Adipose tissue (tissue), 3 donors: ENCODE results near the gene NTM. TPM values are rescaled to one million over a fixed set of nuclear protein-coding genes. Genes with fewer than 3 reads are reported as not detected.

Source experiments
- H3K27ac ChIP-seq: one replicate; pipeline ENCODE4 v1.5.1; 2013; ENCODE audit warnings: low read depth, low read length
- WGBS, 3 donors: extraction: QIAGEN DNeasy Blood & Tissue Kit; methylation state at CpG; one replicate each; pipeline ENCODE4 v1.1.7; 2013; 5-methylcytosine and 5-hydroxymethylcytosine counted together
- polyA plus RNA-seq, 3 donors: library from polyadenylated mRNA; stranded (reverse); fragments of 200-250 nt; gene quantifications; one replicate each; pipeline ENCODE4 v1.2.3, GENCODE V29; 2013
- donor health status: healthy with polysubstance abuse.
- donor health status: Bipolar disorder and iron deficiency.
- donor health status: healthy.

The NTM gene
- polyA plus RNA-seq, 3 donors = 0.22 to 2.2 (median 1.6) TPM

DNA sequence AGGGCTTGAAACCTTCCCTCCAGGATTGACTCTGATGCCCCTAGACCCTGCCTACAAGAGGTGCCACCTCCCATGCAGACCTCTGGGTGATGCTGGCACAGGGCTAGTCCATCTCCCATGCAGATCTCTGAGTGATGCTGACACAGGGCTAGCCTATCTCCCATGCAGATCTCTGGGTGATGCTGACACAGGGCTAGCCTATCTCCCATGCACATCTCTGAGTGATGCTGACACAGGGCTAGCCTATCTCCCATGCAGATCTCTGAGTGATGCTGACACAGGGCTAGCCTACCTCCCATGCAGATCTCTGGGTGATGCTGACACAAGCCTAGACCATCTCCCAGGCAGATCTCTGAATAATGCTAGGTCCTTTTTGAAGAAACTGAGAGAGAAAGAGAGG is 321.7 kb downstream of the NTM start:
- no peak overlapping the region for H3K27ac ChIP-seq

DNA sequence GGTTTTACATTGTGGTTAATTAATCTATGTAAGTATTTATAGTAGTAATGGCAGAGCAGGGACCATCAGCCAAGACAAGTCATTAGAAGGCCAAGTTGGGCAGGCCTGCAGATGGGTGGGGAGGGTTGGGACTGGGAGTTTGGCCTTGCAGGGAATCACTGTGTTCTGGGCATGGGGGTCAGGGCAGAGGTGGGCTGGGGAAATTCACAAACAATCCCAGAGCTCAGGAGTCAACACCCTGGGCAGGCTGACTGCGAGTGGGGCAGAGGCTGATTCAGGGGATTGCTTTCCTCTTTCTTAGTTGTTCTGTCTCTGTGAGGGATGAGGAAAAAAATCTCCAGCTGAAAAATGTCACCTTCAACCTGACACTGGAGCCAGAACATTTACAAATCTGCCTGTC is 322.5 kb downstream of the NTM start:
- 44 to 80% (median 65%) methylated on average over 1 of the region's 1 CpG for WGBS, 3 donors
- no peak overlapping the region for H3K27ac ChIP-seq

DNA sequence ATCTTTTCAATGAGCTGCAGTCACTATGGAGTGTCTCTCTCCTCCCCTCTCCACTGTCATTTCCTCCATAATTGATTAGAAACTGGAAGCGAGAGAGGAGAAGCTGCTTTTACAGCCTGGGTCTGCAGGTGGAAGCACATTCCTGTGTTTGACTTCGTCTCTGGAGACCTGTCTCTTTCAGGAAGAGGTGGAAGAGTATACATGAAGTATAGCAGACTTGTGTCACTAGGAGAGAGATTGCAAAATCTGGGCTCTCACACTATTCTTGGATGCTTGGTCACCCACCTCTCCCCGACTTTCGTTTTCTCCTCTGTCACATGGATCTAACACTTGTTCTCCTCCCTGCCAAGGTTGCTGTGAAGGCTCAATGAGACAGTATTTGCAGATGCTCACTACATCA is 323.3 kb downstream of the NTM start:
- no peak overlapping the region for H3K27ac ChIP-seq
- WGBS, 3 donors = 57 to 58% (median 58%) methylated on average over 4 of the region's 4 CpGs

DNA sequence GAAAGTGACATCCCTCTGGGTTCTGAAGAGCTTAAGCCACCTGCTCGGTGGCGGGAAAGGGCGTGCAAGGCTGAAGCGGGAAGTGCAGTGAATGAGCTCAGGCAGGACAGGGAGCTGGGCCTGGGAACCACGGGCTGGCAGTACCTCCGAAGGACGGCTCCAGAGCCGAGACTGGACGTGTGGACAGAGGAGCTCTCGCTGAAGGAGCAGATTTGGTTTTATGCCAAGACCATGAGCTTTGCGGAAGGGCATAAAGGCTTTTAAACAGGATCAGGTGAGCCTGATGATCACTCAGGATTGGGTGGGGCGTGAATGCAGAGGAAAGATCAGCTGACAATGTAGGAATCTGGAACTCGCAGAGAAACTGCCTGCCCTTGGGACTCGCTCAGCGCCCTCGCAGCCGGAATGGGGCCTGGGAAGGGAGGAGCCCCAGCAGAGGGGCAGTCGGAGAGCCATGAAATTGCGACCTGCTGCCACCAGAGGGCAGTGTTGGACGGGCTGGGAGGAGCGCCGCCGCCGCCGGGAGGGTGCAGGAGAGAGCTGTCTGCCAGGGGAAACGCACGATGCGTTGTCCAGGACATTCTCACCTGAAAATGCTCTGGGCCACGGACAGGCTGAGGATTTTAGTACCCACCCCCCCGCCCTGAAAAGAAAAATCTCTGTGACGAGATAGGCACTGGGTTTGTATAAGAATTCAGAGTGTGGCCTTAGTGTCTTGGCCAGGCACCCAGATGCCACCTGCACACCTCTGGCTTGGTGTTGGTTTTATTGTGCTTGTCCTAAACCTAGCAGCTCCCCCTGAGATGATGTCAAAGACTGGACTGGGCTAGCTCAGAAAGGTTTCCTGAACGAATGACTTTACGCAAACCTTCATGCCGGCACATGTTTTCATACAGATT is 324.4 kb downstream of the NTM start:
- 17 to 23% (median 23%) methylated on average over 33 to 34 of the region's 34 CpGs for WGBS, 3 donors
- H3K27ac ChIP-seq = no peak overlapping the region

DNA sequence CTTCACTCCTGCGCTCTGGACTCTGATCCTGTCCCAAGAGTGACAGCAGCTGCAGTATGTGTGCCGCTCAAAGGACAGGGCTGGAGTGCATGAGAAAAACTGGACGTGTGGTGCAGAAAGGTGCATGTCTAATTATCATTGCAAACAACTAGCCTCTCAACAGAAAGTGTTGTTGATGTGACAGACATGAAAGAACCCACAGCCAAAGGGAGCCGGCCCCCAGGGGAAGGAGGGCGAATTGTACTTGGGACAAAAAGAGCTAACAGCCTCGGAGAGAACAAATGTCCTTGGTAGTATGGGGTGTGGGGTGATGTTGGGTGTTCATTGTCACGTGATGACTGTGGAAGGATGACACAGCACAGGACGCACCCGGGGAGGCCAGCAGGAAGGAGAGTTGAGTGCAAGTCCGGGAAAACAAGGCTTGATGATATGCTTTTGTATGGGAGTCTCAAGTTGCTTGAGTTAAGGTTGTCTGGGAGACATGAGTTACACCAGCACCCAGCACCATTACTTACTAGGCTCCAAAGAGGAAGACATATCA is 325.5 kb downstream of the NTM start:
- WGBS, 3 donors = 71 to 78% (median 71%) methylated on average over 10 of the region's 10 CpGs
- no peak overlapping the region for H3K27ac ChIP-seq

DNA sequence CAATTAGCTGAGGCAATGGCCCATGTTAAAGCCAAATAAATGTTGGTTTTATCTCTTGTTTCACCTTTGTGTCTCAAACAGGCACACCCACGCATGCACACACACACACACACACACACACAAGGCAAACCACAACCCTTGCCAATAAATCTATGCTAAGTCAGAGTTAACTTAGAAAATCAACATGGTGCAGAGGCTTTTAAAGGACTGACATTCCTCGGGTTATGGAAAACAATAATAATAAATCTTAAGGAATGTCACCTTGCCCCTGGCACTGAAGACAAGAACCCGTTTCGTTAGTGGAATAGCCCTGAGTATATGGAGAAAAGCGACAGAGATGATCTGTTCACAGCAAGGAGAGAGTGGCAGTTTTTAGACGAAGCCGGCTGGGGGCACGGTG is 326.3 kb downstream of the NTM start:
- 57 to 77% (median 76%) methylated on average over 8 of the region's 8 CpGs for WGBS, 3 donors
- H3K27ac ChIP-seq = no peak overlapping the region

DNA sequence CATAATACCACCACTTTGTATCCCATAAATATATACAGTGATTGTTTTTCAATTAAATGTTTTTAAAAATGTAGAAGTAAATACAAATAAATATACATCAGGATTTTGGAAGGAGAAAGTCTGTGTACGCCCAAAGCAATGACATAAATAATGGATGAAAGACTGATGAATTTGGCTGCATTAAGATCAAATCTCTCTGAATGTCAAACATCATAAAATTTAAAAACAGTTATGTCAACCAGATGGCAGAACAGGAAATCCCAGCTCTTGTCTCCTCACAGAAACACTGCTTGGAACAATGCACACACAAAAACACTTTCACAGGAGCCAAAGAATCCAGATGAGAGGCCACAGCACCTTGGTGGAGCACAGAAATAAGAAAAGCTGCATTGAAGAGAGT is 332.9 kb downstream of the NTM start:
- H3K27ac ChIP-seq = no peak overlapping the region
- 69 to 92% (median 90%) methylated on average over 1 of the region's 1 CpG for WGBS, 3 donors

DNA sequence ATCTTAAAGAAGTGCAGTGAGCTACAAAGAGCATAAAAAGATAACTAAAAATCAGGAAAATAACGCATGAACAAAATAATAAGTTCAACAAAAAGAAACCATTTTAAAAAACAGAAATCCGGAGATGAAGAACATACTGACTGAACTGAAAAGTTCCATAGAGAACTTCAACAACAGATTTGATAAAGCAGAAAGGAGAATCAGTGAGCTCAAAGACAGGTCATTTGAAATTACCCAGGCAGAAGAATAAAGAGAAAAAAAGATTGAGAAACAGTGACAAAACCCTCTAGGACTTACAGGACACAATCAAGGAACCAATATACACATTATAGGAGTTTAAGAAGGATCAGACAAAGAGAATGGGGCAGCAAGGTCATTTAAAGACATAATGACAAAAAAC is 334.3 kb downstream of the NTM start:
- WGBS, 3 donors = 78 to 97% (median 95%) methylated on average over 2 of the region's 2 CpGs
- no peak overlapping the region for H3K27ac ChIP-seq

DNA sequence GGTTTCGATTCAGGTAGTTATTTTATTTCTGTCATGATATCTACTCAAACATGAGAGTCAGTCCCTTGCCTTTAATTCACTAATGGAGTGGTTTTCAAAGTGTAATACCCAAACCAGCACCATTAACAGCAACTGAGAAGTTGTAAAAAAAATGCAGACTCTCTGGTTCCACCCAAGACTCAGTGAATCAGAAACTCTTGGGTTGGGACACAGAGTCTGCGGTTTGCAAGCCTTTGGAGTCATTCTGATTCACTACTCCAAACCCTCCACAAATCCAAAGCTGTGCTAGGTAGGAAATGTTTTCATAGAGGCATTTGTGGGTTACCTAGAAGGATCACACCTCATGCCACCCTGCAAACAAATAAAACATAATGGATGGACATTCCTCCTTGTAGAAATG is 340.1 kb downstream of the NTM start:
- WGBS, 3 donors = 75 to 88% (median 80%) methylated on average over 2 of the region's 2 CpGs
- H3K27ac ChIP-seq = no peak overlapping the region

DNA sequence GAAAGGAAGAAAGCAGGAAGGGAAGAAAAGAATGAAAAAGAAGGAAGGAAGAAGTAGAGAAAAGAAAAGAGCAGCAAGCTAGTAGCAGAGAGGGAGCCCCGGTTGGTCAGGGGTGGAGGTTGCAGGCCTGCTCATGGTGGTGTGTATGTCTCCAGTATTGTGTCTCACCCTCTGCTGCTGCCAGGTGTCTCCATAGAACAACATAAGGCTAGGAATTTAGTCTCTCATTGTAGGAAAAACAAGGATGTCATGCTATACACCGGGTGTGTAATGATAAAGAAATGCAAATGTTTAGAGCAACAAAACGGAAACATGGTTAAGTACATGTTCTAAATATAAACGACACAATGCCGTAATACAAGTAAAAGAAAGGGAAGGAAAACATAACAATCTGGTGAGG is 342.5 kb downstream of the NTM start:
- 67 to 83% (median 72%) methylated on average over 5 of the region's 5 CpGs for WGBS, 3 donors

DNA sequence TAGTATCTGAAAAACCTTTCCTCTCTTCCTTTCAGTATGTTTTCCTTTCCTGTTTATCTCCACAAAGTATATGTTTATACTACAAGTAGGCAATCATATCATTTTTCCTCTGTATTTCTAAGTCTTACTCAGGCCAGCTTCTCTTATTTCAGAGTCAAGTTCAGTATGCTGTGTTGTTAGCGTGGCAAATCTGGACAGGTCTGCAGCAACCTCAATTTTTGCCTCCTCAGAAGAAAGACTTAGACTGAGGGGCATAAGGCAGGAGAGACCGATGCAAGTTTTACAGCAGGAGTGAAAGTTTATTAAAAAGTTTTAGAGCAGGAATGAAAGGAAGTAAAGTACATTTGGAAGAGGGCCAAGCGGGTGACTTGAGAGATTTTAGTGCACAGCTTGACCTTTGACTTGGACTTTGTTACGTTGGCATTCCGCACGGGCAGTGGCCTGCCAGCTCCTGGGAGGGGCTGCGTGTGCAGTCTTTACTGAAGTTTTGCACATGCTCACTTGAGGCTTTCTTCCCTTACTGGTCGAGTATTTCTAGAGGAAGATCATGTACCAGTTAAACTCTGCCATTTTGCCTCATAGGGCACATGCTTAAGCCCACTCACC is 343.2 kb downstream of the NTM start:
- no peak overlapping the region for H3K27ac ChIP-seq
- 74 to 84% (median 79%) methylated on average over 8 of the region's 8 CpGs for WGBS, 3 donors

More for the DNA sequence above, 342.5 kb downstream of the NTM start:
- no peak overlapping the region for H3K27ac ChIP-seq

DNA sequence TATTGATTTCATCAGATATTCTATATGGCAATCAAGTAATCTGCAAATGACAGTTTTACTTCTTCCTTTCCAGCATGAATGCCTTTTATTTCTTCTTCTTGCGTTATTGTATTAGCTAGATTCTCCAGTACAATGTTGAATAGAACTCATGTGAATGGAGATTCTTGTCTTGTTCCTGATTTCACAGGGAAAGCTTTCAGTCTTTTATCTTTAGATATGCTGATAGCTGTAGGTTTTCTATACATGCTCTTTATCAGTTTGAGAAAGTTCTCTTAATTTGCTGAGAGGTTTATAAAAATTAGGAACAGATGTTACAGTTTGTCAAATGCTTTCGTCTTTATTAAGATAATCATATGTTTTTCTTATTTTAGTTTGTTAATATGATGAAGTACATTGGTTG is 347.2 kb downstream of the NTM start:
- WGBS, 3 donors = 65 to 86% (median 83%) methylated on average over 2 of the region's 2 CpGs
- H3K27ac ChIP-seq = no peak overlapping the region

DNA sequence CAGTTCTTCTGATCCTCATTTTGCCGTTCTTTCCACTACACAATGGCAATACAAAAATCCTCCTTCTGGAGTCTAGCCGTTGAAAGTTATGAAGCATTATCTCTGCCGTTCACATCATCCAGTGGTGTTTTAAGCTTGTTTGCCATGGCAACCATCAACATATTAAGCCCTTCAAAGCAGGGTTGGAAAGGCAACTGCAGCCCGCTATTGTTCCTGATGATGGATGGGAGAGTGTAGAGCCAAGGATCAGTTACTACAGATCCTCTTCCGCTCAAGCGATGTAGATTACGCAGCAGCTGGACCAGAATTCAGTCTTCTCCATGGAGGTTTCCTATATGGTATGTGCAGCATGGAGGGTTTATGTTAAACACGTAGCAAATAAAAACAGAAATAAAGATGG is 352.7 kb downstream of the NTM start:
- 71 to 76% (median 75%) methylated on average over 8 of the region's 8 CpGs for WGBS, 3 donors
- H3K27ac ChIP-seq = no peak overlapping the region

DNA sequence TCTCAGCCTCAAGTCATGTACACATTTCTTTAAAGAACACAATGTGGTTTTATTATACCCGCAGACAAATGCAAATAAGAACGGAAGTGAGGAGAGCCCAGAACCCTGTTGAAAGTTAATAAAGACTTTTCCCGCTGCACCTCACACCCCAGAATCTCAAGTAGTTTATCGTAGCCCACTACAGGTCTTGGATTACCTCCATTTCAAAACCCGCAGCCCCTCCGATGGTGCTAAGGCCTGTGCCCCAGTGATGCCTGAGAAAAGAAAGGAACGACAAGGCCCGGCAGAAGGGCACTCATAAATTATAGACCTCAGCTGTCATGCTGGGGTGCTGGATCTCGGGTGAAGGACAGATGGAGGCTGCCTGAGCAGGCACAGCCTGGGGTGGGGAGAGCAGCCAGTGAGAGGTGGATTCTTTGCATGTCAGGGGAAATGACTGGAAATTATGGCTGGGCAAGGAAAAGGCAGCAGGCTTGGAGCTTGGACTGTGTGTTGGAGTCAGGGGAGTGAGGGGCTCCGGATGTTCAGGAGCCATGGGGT is 354.1 kb downstream of the NTM start:
- no peak overlapping the region for H3K27ac ChIP-seq
- WGBS, 3 donors = 72 to 80% (median 77%) methylated on average over 10 of the region's 10 CpGs

DNA sequence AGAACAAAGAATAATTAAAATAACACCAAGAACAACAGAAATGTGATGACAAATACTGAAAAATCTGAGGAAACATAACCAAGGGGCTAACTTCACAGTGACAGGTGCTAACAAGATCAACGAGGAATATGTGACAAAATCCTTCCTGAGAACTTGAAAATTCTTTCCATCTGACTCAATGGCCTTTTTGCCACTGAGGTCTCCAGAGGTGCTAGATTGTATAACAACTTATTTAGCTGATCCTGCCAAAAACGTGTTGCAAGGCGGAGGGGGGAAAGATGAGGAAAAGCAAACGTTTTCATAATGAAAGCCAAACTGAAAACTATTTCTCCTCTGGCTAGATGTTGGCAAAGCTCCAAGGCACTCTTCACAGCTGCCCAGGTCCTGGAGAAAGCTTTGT is 364.5 kb downstream of the NTM start:
- 30 to 37% (median 30%) methylated on average over 4 of the region's 4 CpGs for WGBS, 3 donors

DNA sequence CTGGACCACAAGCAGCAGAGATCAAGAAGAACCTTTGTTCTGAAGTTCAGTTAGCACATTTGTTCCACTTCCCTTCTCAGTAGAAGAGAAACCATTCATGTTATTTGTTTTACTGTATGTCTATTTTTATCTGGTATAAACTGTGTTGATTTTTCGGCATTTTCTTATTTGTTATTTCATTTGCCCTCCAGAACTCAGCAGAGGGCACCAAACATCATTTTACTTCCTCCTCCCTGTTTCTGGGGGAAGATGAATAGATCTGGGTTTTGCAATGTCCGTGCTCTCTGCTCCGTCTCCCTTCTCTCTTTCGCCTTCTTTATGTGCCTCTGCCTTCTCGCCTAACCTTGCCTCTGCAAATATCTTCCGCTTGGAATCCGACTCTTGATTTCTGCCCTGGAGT is 366.9 kb downstream of the NTM start:
- WGBS, 3 donors = 33 to 45% (median 41%) methylated on average over 7 of the region's 7 CpGs
- H3K27ac ChIP-seq = no peak overlapping the region

More for the DNA sequence above, 364.5 kb downstream of the NTM start:
- H3K27ac ChIP-seq = no peak overlapping the region

DNA sequence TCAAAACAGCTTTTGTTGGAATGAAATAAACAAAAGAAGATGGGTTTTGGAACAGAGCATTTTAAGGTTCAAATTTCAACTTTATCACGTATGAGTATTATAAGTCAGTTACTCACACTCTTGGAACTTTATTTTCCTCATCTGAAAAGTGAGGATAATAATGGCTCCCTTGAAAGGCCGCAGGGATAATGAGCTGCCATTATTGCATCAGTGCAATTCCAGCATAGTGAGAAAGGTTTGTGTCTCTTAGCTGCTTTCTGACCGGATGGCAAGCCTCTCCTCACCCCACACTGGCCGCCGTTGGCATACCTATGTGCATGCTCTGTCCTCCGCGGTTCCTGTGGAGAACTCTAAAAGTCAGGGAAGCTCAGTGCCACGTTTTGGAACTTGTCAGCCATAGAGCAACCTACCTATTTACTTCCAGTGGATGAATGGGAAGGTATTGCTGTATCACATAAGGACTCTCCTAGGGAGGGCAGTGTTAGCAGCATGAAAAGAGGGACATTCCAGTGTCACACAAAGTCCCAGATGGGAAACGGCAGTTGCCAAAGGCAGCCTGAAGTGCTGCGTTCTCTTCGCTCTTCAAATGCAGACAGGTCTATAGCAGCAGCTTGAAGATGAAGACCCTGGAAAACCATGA is 368.9 kb downstream of the NTM start:
- no peak overlapping the region for H3K27ac ChIP-seq
- 60 to 78% (median 76%) methylated on average over 11 of the region's 11 CpGs for WGBS, 3 donors

DNA sequence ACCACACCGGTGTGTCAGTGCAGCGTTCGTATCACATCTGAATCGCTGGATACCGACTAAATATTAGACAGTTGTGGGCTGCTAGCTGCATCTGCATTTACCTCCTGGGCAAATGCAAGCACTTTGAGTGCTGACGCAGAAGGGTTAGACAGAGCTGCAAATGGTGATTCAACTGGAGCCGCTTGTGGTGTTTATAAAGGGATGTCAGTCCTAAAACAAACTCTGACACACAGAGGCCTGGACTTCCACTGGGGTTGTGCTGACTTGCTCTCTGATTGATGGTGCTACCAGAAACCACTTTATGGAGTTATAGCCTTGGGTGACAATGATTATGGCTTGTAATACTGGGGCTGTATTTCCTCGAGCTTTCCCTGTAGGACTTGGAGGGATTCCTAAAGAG is 374.4 kb downstream of the NTM start:
- H3K27ac ChIP-seq = no peak overlapping the region
- 71 to 81% (median 77%) methylated on average over 8 of the region's 8 CpGs for WGBS, 3 donors

DNA sequence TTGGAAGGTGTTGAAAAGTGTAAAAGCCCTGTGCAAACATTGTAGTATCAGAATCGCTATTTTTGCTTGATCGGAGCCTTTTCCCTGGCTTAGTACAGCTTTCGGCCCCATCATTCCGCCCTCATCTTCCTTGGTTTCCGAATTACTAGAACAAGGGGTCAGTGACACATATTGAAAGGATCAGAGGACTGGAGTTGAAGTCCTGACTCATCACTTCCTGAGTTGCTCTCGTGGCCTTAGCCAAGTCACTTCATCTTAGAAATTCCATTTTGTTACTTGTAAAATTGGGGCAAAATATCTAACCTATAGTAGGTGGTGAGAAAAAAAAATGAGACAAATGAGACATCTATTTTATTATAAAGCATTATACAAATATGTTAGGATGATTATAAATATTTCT is 375.0 kb downstream of the NTM start:
- H3K27ac ChIP-seq = no peak overlapping the region
- 52 to 76% (median 64%) methylated on average over 6 of the region's 6 CpGs for WGBS, 3 donors
